ENCODE data around the gene MDN1.
"Not testable (repeated sequence)": the region's sequence is repeated elsewhere in the genome, so short reads cannot be mapped to it uniquely, and the experiment has no call there.

MDN1 gene

GRCh38 chr6:89853068-89853467 lies 33.5 kb upstream of the MDN1 start:
- no peak for TF ChIP-seq YY1 (IDR thresholded peaks at IDR 0.05; ENCODE audit: insufficient read depth, insufficient read length)
- no peak for TF ChIP-seq SUZ12 (IDR thresholded peaks at IDR 0.05; ENCODE audit: extremely low read depth, insufficient read depth, insufficient read length)
- no peak for TF ChIP-seq ZNF274 (IDR thresholded peaks at IDR 0.05; ENCODE audit: low read depth, low read length)
- Histone ChIP-seq H3K36me3 (ENCODE audit: insufficient read depth, insufficient read length, low read length) (peaks cover 63% of the 10 kb centered on the region), H3K27me3 (ENCODE audit: insufficient read depth, insufficient read length) (no peaks in the 10 kb centered on the region), H3K4me1 (ENCODE audit: insufficient read depth, insufficient read length) (no peaks in the 10 kb centered on the region), H3K4me3 (ENCODE audit: insufficient read length, low read depth) (no peak overlapping the region), H3K9me3 (ENCODE audit: insufficient read depth, low read length) (no peaks in the 10 kb centered on the region), H3K9ac (ENCODE audit: insufficient read length, low read depth) (no peak overlapping the region)
- DNase-seq (ENCODE audit: low read depth, low spot score): no peak

- H3K4me3 ChIP-seq (ENCODE audit: insufficient read length, low read depth); H3K27me3 ChIP-seq (ENCODE audit: insufficient read depth, insufficient read length); H3K4me1 ChIP-seq (ENCODE audit: insufficient read depth, insufficient read length); H3K9ac ChIP-seq (ENCODE audit: insufficient read length, low read depth); DNase-seq (ENCODE audit: low read depth, low spot score); H3K9me3 ChIP-seq (ENCODE audit: insufficient read depth, low read length): not testable (repeated sequence)
- H3K36me3 ChIP-seq (ENCODE audit: insufficient read depth, insufficient read length, low read length): peaks cover 27% of the 10 kb centered on the region
These were observed 27.9 kb upstream of the MDN1 start for GRCh38 chr6:89847513-89847912.

GRCh38 chr6:89843070-89843469 lies 23.5 kb upstream of the MDN1 start:
- DNase-seq (ENCODE audit: low read depth, low spot score): no peak
- Histone ChIP-seq H3K4me3 (ENCODE audit: insufficient read length, low read depth) (no peak overlapping the region), H3K36me3 (ENCODE audit: insufficient read depth, insufficient read length, low read length) (peaks cover 26% of the 10 kb centered on the region), H3K9ac (ENCODE audit: insufficient read length, low read depth) (no peak overlapping the region), H3K9me3 (ENCODE audit: insufficient read depth, low read length) (no peaks in the 10 kb centered on the region), H3K4me1 (ENCODE audit: insufficient read depth, insufficient read length) (no peaks in the 10 kb centered on the region), H3K27me3 (ENCODE audit: insufficient read depth, insufficient read length) (no peaks in the 10 kb centered on the region)
- no peak for TF ChIP-seq ZNF274 (IDR thresholded peaks at IDR 0.05; ENCODE audit: low read depth, low read length)

GRCh38 chr6:89842228-89842627 lies 22.6 kb upstream of the MDN1 start:
- no peaks in the 10 kb centered on the region for H3K27me3 ChIP-seq (ENCODE audit: insufficient read depth, insufficient read length)
- no peak for DNase-seq (ENCODE audit: low read depth, low spot score)
- H3K9me3 ChIP-seq (ENCODE audit: insufficient read depth, low read length): no peaks in the 10 kb centered on the region
- no peak overlapping the region for H3K9ac ChIP-seq (ENCODE audit: insufficient read length, low read depth)
- H3K4me1 ChIP-seq (ENCODE audit: insufficient read depth, insufficient read length): no peaks in the 10 kb centered on the region
- H3K36me3 ChIP-seq (ENCODE audit: insufficient read depth, insufficient read length, low read length): peaks cover 31% of the 10 kb centered on the region
- TF ChIP-seq SUZ12 (IDR thresholded peaks at IDR 0.05; ENCODE audit: extremely low read depth, insufficient read depth, insufficient read length): no peak
- no peak for TF ChIP-seq ZNF274 (IDR thresholded peaks at IDR 0.05; ENCODE audit: low read depth, low read length)
- TF ChIP-seq YY1 (IDR thresholded peaks at IDR 0.05; ENCODE audit: insufficient read depth, insufficient read length): no peak
- H3K4me3 ChIP-seq (ENCODE audit: insufficient read length, low read depth): no peak overlapping the region

- no peak for TF ChIP-seq SUZ12 (IDR thresholded peaks at IDR 0.05; ENCODE audit: extremely low read depth, insufficient read depth, insufficient read length)
- no peak for TF ChIP-seq ZNF274 (IDR thresholded peaks at IDR 0.05; ENCODE audit: low read depth, low read length)
- TF ChIP-seq YY1 (IDR thresholded peaks at IDR 0.05; ENCODE audit: insufficient read depth, insufficient read length): no peak
- Histone ChIP-seq H3K9ac (ENCODE audit: insufficient read length, low read depth) (no peak overlapping the region), H3K4me3 (ENCODE audit: insufficient read length, low read depth) (no peak overlapping the region), H3K27me3 (ENCODE audit: insufficient read depth, insufficient read length) (no peaks in the 10 kb centered on the region), H3K9me3 (ENCODE audit: insufficient read depth, low read length) (no peaks in the 10 kb centered on the region), H3K36me3 (ENCODE audit: insufficient read depth, insufficient read length, low read length) (peaks cover 43% of the 10 kb centered on the region), H3K4me1 (ENCODE audit: insufficient read depth, insufficient read length) (no peaks in the 10 kb centered on the region)
- no peak for DNase-seq (ENCODE audit: low read depth, low spot score)
These were observed 20.9 kb upstream of the MDN1 start for GRCh38 chr6:89840538-89840937.

- Histone ChIP-seq H3K4me3 (ENCODE audit: insufficient read length, low read depth) (no peak overlapping the region), H3K27me3 (ENCODE audit: insufficient read depth, insufficient read length) (no peaks in the 10 kb centered on the region), H3K9ac (ENCODE audit: insufficient read length, low read depth) (no peak overlapping the region), H3K36me3 (ENCODE audit: insufficient read depth, insufficient read length, low read length) (peaks cover 67% of the 10 kb centered on the region), H3K9me3 (ENCODE audit: insufficient read depth, low read length) (no peaks in the 10 kb centered on the region), H3K4me1 (ENCODE audit: insufficient read depth, insufficient read length) (no peaks in the 10 kb centered on the region)
- TF ChIP-seq SUZ12 (IDR thresholded peaks at IDR 0.05; ENCODE audit: extremely low read depth, insufficient read depth, insufficient read length): no peak
- TF ChIP-seq YY1 (IDR thresholded peaks at IDR 0.05; ENCODE audit: insufficient read depth, insufficient read length): no peak
- TF ChIP-seq ZNF274 (IDR thresholded peaks at IDR 0.05; ENCODE audit: low read depth, low read length): no peak
- no peak for DNase-seq (ENCODE audit: low read depth, low spot score)
These were observed 17.1 kb upstream of the MDN1 start for GRCh38 chr6:89836639-89837222.

GRCh38 chr6:89834884-89835792 lies 15.5 kb upstream of the MDN1 start:
- H3K4me3 ChIP-seq (ENCODE audit: insufficient read length, low read depth): no peak overlapping the region
- no peak for DNase-seq (ENCODE audit: low read depth, low spot score)
- TF ChIP-seq ZNF274 (IDR thresholded peaks at IDR 0.05; ENCODE audit: low read depth, low read length) (no peak), YY1 (IDR thresholded peaks at IDR 0.05; ENCODE audit: insufficient read depth, insufficient read length) (no peak), SUZ12 (IDR thresholded peaks at IDR 0.05; ENCODE audit: extremely low read depth, insufficient read depth, insufficient read length) (no peak)
- H3K9me3 ChIP-seq (ENCODE audit: insufficient read depth, low read length): no peaks in the 10 kb centered on the region
- H3K9ac ChIP-seq (ENCODE audit: insufficient read length, low read depth): no peak overlapping the region
- H3K27me3 ChIP-seq (ENCODE audit: insufficient read depth, insufficient read length): no peaks in the 10 kb centered on the region
- H3K4me1 ChIP-seq (ENCODE audit: insufficient read depth, insufficient read length): no peaks in the 10 kb centered on the region
- H3K36me3 ChIP-seq (ENCODE audit: insufficient read depth, insufficient read length, low read length): peaks cover 63% of the 10 kb centered on the region
